ENCODE results near the gene UQCC5. TPM values are rescaled to one million over a fixed set of nuclear protein-coding genes. Genes with fewer than 3 reads are reported as not detected.
"Not testable (repeated sequence)": the region's sequence is repeated elsewhere in the genome, so short reads cannot be mapped to it uniquely, and the experiment has no call there.

UQCC5 gene
- total RNA-seq, 1 donor from 2014 or later = 13.7 TPM

DNA sequence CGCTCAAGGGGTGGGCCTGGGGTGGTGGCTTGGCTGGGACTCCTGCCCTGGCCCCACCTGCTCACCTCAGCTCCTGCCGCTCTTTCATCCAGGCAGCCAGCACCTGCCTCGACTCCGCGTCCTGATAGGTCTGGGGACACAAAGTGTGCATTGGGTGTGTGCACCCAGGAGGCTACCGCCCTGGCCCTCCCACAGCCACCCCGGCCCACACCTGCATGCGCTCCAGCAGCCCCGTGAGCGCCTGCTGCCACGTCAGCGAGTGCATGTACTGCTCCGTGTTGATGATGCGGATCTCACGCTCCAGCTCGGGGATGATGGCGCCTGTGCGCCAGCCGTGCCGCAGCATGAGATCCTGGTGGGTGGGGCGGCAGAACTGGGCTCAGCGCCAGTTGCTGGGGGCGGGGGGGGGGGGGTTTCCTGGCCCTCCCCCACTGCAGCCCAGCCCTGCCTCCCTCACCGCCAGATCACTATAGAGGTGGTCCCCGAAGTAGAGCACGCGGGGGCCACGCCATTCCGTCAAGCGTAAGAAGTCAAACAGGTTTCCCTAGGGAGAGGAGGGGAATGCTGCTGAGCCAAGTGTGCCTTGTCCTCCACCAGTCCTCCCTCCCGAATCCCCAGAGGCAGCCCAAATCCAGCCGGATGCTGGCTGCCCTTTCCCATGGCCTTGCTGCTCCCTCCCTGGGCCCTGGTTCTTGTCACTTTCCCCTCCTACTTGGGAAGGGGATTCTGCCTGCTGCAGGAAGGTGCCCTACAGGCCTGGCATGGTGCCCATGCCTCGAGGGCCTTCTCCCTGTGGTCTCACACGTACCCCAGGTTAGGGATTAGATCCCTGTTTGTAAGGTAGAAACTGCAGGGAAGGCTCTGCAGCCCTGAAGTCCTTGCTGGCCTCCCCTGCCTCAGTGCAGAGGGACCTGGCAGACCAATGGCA lies 11.4 kb upstream of the UQCC5 start:
- H3K9me3 Mint-ChIP-seq (ENCODE audit: low read depth) = no peaks in the 10 kb centered on the region
- peaks cover 2% of the 10 kb centered on the region for H3K4me1 Mint-ChIP-seq (ENCODE audit: low read depth)
- no peak overlapping the region for H3K4me3 Mint-ChIP-seq (ENCODE audit: unreplicated experiment)
- DNase-seq (ENCODE audit: low spot score) = peak; percentile 88
- peaks cover 21% of the 10 kb centered on the region for H3K36me3 Mint-ChIP-seq (ENCODE audit: low read depth)
- no peak overlapping the region for H3K27ac Mint-ChIP-seq (ENCODE audit: unreplicated experiment)
- TF ChIP-seq, protein P1, sequence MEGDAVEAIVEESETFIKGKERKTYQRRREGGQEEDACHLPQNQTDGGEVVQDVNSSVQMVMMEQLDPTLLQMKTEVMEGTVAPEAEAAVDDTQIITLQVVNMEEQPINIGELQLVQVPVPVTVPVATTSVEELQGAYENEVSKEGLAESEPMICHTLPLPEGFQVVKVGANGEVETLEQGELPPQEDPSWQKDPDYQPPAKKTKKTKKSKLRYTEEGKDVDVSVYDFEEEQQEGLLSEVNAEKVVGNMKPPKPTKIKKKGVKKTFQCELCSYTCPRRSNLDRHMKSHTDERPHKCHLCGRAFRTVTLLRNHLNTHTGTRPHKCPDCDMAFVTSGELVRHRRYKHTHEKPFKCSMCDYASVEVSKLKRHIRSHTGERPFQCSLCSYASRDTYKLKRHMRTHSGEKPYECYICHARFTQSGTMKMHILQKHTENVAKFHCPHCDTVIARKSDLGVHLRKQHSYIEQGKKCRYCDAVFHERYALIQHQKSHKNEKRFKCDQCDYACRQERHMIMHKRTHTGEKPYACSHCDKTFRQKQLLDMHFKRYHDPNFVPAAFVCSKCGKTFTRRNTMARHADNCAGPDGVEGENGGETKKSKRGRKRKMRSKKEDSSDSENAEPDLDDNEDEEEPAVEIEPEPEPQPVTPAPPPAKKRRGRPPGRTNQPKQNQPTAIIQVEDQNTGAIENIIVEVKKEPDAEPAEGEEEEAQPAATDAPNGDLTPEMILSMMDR (IDR thresholded peaks at IDR 0.05) = no peak
- no peaks in the 10 kb centered on the region for H3K27me3 Mint-ChIP-seq (ENCODE audit: low read depth)

DNA sequence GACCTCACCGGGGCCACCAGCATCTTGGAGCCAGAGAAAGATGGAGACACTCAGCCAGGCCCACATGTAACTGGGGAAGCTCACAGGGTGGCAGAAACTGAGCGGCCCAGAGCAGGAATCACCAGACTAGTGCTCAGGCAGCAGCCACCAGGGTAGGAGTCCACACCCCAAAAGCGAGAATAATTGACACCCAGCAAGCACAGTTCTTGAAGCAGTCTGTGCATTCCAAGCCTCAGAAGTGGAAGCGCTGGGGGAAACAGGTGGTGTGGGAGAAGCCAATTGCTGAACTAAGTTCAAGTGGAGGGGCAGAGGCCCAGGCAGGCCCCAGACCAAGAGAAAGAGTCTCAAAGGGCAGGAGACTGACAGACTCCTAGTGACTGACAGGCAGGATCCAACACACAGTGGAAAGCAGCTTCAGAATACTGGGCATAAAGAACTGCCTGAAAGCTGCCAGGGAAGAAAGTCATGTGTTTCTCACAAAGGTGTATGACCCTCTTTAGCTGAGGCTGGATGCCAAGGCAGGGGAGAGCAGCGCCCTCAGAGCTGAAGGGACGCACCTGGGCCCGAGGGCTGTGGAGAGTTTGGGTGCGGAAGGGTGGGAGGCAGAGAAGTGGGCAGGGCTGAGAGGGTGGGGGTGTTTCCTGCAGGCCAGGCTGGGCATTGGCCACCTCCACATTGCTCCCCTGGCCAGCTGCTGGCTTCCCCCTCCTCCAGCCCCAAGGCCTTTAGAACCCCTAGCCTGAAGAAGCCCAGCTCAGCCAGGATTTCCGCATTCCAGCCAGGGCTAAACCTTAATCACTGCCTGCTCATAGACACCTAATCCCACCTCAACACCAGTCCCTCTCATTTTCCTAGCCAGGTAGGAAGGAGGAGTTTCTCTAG lies 10.5 kb upstream of the UQCC5 start:
- H3K4me3 Mint-ChIP-seq (ENCODE audit: unreplicated experiment) = no peak overlapping the region
- H3K4me1 Mint-ChIP-seq (ENCODE audit: low read depth) = peaks cover 5% of the 10 kb centered on the region
- TF ChIP-seq, protein P1 (IDR thresholded peaks at IDR 0.05) = no peak
- H3K9me3 Mint-ChIP-seq (ENCODE audit: low read depth) = no peaks in the 10 kb centered on the region
- H3K27me3 Mint-ChIP-seq (ENCODE audit: low read depth) = no peaks in the 10 kb centered on the region
- H3K27ac Mint-ChIP-seq (ENCODE audit: unreplicated experiment) = peak overlapping the region; percentile 50
- H3K36me3 Mint-ChIP-seq (ENCODE audit: low read depth) = peaks cover 21% of the 10 kb centered on the region
- no peak for DNase-seq (ENCODE audit: low spot score)

DNA sequence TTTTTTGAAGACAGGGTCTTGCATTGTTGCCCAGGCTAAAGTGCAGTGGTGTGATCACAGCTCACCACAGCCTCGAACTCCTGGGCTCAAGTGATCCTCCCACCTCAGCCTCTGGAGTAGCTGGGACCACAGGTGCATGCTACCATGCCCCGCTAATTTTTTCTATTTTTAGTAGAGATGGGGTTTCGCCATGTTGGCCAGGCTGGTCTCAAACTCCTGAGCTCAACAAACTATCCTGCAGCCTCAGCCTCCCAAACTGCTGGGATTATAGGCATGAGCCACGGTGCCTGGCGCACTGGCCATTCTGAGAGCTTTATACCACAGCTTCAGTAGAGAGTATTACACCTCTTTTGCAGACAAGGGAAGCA lies 9.8 kb upstream of the UQCC5 start:
- H3K4me1 Mint-ChIP-seq (ENCODE audit: low read depth); DNase-seq (ENCODE audit: low spot score); H3K9me3 Mint-ChIP-seq (ENCODE audit: low read depth); H3K27me3 Mint-ChIP-seq (ENCODE audit: low read depth); H3K27ac Mint-ChIP-seq (ENCODE audit: unreplicated experiment); H3K4me3 Mint-ChIP-seq (ENCODE audit: unreplicated experiment): not testable (repeated sequence)
- H3K36me3 Mint-ChIP-seq (ENCODE audit: low read depth) = peaks cover 21% of the 10 kb centered on the region

DNA sequence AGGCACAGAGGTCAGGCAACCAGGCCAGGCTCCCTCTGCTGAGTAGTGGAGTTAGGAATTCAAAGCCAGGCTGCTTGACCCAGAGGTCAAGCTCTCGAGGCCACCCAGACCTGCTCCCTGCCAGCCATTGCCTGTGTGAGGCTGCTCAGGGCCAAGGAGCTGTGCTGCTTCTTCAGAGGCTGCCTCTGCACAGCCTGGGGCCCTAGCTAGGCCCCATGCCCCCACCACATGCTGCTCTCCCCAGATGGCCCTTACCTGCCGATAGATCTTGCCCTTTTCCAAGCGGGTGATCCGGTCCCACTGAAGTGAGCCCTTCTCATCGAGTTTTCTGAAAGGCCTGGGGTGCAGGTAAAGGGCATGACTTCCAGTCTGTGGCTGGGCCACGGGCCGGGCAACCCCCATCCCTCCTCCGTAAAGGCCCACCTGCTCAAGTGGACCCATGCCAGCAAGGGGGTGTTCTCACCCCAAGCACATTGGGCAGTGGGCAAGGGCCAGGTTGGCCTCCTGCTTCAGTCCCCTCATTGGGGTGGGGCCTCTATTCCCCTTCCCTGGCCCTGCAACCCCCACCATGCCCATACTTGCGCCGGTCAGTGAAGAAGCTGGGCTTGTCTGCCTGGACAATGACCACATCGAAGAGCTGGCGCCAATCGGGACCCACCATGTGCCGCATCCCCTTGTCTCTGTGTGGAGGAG lies 9.2 kb upstream of the UQCC5 start:
- TF ChIP-seq, protein P1 (IDR thresholded peaks at IDR 0.05) = no peak
- Mint-ChIP-seq H3K4me3 (ENCODE audit: unreplicated experiment) (no peak overlapping the region), H3K4me1 (ENCODE audit: low read depth) (peaks cover 13% of the 10 kb centered on the region), H3K27me3 (ENCODE audit: low read depth) (no peaks in the 10 kb centered on the region), H3K36me3 (ENCODE audit: low read depth) (peaks cover 21% of the 10 kb centered on the region), H3K27ac (ENCODE audit: unreplicated experiment) (no peak overlapping the region), H3K9me3 (ENCODE audit: low read depth) (no peaks in the 10 kb centered on the region)
- peak; percentile 86 for DNase-seq (ENCODE audit: low spot score)

- Mint-ChIP-seq H3K4me1 (ENCODE audit: low read depth) (peaks cover 18% of the 10 kb centered on the region), H3K27ac (ENCODE audit: unreplicated experiment) (no peak overlapping the region), H3K27me3 (ENCODE audit: low read depth) (no peaks in the 10 kb centered on the region), H3K36me3 (ENCODE audit: low read depth) (peaks cover 21% of the 10 kb centered on the region), H3K4me3 (ENCODE audit: unreplicated experiment) (no peak overlapping the region), H3K9me3 (ENCODE audit: low read depth) (no peaks in the 10 kb centered on the region)
- DNase-seq (ENCODE audit: low spot score) = peak; percentile 79
- TF ChIP-seq, protein P1 (IDR thresholded peaks at IDR 0.05) = no peak
Measured at GRCh38 chr3:52527732-52528585, 8.4 kb upstream of the UQCC5 start.
